Breast epithelium (tissue), 4 donors: ENCODE measurements around the gene SMCO4. TPM values are rescaled to one million over a fixed set of nuclear protein-coding genes. Genes with fewer than 3 reads are reported as not detected.
"Not testable (repeated sequence)": the region's sequence is repeated elsewhere in the genome, so short reads cannot be mapped to it uniquely, and the experiment has no call there.

ENCODE experiments used
- DNase-seq, 2 donors: peaks; one replicate each; pipeline ENCODE4 v3.0.0-alpha.2; 2019; ENCODE audit warnings: low spot score in 2 of 2
- H3K27ac ChIP-seq, 2 donors: fragments of 200-600 bp; sonication (generic) in 1 of 2; one replicate each; pipeline ENCODE4 v1.5.1; 2016 to 2019; ENCODE audit warnings: mild to moderate bottlenecking in 1 of 2
- H3K27me3 ChIP-seq, 2 donors: fragments of 200-600 bp; sonication (generic) in 1 of 2; one replicate each; pipeline versions ENCODE4 v1.5.1 to v1.6.0; 2017 to 2019; ENCODE audit warnings: control low read depth in 1 of 2, mild to moderate bottlenecking in 1 of 2
- H3K36me3 ChIP-seq: fragments of 200-600 bp; one replicate; pipeline ENCODE4 v1.5.1; 2019
- H3K4me1 ChIP-seq, 2 donors: fragments of 200-600 bp; sonication (generic); one replicate each; pipeline ENCODE4 v1.5.1; 2016 to 2019; ENCODE audit warnings: control low read depth in 1 of 2
- H3K4me3 ChIP-seq, 3 donors: fragments of 200-600 bp; sonication (generic); 1 replicate in 2 of 3; 2 replicates in 1 of 3; pipeline ENCODE4 v1.5.1; 2016 to 2019; ENCODE audit warnings: mild to moderate bottlenecking in 3 of 3, moderate library complexity in 2 of 3
- H3K9me3 ChIP-seq, 2 donors: fragments of 200-600 bp; sonication (generic) in 1 of 2; one replicate each; pipeline ENCODE4 v1.5.1; 2016 to 2019; ENCODE audit warnings: control low read depth in 1 of 2
- CTCF ChIP-seq, 3 donors: fragments of 450-650 bp; IDR thresholded peaks; one replicate each; pipeline ENCODE4 v1.5.1; 2016 to 2017; ENCODE audit warnings: antibody characterized with exemption in 3 of 3, mild to moderate bottlenecking in 3 of 3, moderate library complexity in 3 of 3
- POLR2A ChIP-seq: fragments of 450-650 bp; IDR thresholded peaks from one replicate; pipeline ENCODE4 v1.6.1; 2016; ENCODE audit warnings: antibody characterized with exemption, mild to moderate bottlenecking, moderate library complexity
- POLR2AphosphoS5 ChIP-seq, 3 donors: sonication (generic); formaldehyde crosslinking; IDR thresholded peaks; one replicate each; pipeline ENCODE4 v1.6.1; 2017; ENCODE audit warnings: antibody characterized with exemption in 3 of 3
- intact Hi-C: fragments of 100-400 bp; cut with DNase I; formaldehyde crosslinking; loops from one replicate; pipeline ENCODE4 v1.15.1; 2023; ENCODE audit warnings: low total_unique reads
- total RNA-seq, 3 donors: library from RNA; depleted of rRNA; stranded (reverse); fragments of >200 nt; gene quantifications; one replicate each; pipeline ENCODE4 v1.1.0, GENCODE V29; 2016

SMCO4 gene
- total RNA-seq, 3 donors from 2014 or later: 13.4 to 64.4 (median 21.0) TPM

GRCh38 chr11:93476796-93477195, 66.4 kb downstream of the SMCO4 start:
- Histone ChIP-seq H3K27me3 (no peaks in the 10 kb centered on the region), H3K27ac (no peak overlapping the region), H3K9me3 (no peaks in the 10 kb centered on the region), H3K4me1 (no peaks in the 10 kb centered on the region), H3K4me3 (no peak overlapping the region), H3K36me3 (no peaks in the 10 kb centered on the region)
- intact Hi-C loops: no loop called here
- DNase-seq: no peak
- no peak for TF ChIP-seq POLR2AphosphoS5 (IDR thresholded peaks at IDR 0.05)
- no peak for TF ChIP-seq CTCF (IDR thresholded peaks at IDR 0.05)
- no peak for TF ChIP-seq POLR2A

GRCh38 chr11:93474123-93474522, 69.1 kb downstream of the SMCO4 start:
- no peak overlapping the region for H3K27ac ChIP-seq
- H3K4me1 ChIP-seq: no peaks in the 10 kb centered on the region
- no peaks in the 10 kb centered on the region for H3K27me3 ChIP-seq
- H3K4me3 ChIP-seq: no peak overlapping the region
- intact Hi-C loops: no loop called here
- DNase-seq: no peak
- H3K36me3 ChIP-seq: no peaks in the 10 kb centered on the region
- no peak for TF ChIP-seq CTCF (IDR thresholded peaks at IDR 0.05)
- no peak for TF ChIP-seq POLR2AphosphoS5 (IDR thresholded peaks at IDR 0.05)
- TF ChIP-seq POLR2A: no peak
- H3K9me3 ChIP-seq: no peaks in the 10 kb centered on the region

- no peaks in the 10 kb centered on the region for H3K27me3 ChIP-seq
- no peak for DNase-seq
- intact Hi-C loops: no loop called here
- no peaks in the 10 kb centered on the region for H3K36me3 ChIP-seq
- no peak for TF ChIP-seq POLR2AphosphoS5 (IDR thresholded peaks at IDR 0.05)
- no peak for TF ChIP-seq POLR2A
- no peak for TF ChIP-seq CTCF (IDR thresholded peaks at IDR 0.05)
- no peak overlapping the region for H3K4me3 ChIP-seq
- no peaks in the 10 kb centered on the region for H3K9me3 ChIP-seq
- no peaks in the 10 kb centered on the region for H3K4me1 ChIP-seq
- H3K27ac ChIP-seq: no peak overlapping the region
These were observed 74.9 kb downstream of the SMCO4 start for GRCh38 chr11:93468290-93468689.

GRCh38 chr11:93467054-93467453, 76.1 kb downstream of the SMCO4 start:
- Histone ChIP-seq H3K36me3 (no peaks in the 10 kb centered on the region), H3K9me3 (no peaks in the 10 kb centered on the region), H3K27ac (no peak overlapping the region), H3K4me1 (no peaks in the 10 kb centered on the region), H3K4me3 (no peak overlapping the region), H3K27me3 (no peaks in the 10 kb centered on the region)
- DNase-seq: no peak
- no peak for TF ChIP-seq CTCF (IDR thresholded peaks at IDR 0.05)
- intact Hi-C loops: no loop called here

GRCh38 chr11:93464927-93465540, 78.2 kb downstream of the SMCO4 start:
- Histone ChIP-seq H3K27ac (no peak overlapping the region), H3K4me3 (no peak overlapping the region), H3K4me1 (no peaks in the 10 kb centered on the region), H3K36me3 (no peaks in the 10 kb centered on the region), H3K27me3 (no peaks in the 10 kb centered on the region), H3K9me3 (no peaks in the 10 kb centered on the region)
- DNase-seq: no peak
- no peak for TF ChIP-seq CTCF (IDR thresholded peaks at IDR 0.05)
- no peak for TF ChIP-seq POLR2AphosphoS5 (IDR thresholded peaks at IDR 0.05)
- no peak for TF ChIP-seq POLR2A
- intact Hi-C loops: no loop called here

- H3K4me1 ChIP-seq, H3K36me3 ChIP-seq, H3K4me3 ChIP-seq, H3K27me3 ChIP-seq, DNase-seq, H3K9me3 ChIP-seq, intact Hi-C loops, H3K27ac ChIP-seq: not testable (repeated sequence)
These were observed 79.5 kb downstream of the SMCO4 start for GRCh38 chr11:93463666-93464065.
